Mucosa of stomach (tissue), 1 donor: ENCODE measurements around the gene BUB1.
"Not testable (repeated sequence)": the region's sequence is repeated elsewhere in the genome, so short reads cannot be mapped to it uniquely, and the experiment has no call there.

Source experiments
- H3K27me3 ChIP-seq: one replicate; pipeline ENCODE4 v1.7.0; 2013; ENCODE audit warnings: mild to moderate bottlenecking, low read length; ENCODE audit not compliant: control insufficient read depth, insufficient read depth
- H3K36me3 ChIP-seq: one replicate; pipeline ENCODE4 v1.7.0; 2013; ENCODE audit warnings: low read length; ENCODE audit not compliant: control insufficient read depth, insufficient read depth
- H3K4me1 ChIP-seq: one replicate; pipeline ENCODE4 v1.7.0; 2013; ENCODE audit warnings: mild to moderate bottlenecking, low read length; ENCODE audit not compliant: control insufficient read depth, insufficient read depth
- H3K4me3 ChIP-seq: one replicate; pipeline ENCODE4 v1.7.0; 2013; ENCODE audit warnings: low read length
- H3K9ac ChIP-seq: one replicate; pipeline ENCODE4 v1.7.0; 2013; ENCODE audit warnings: mild to moderate bottlenecking, low read length, moderate library complexity
- H3K9me3 ChIP-seq: one replicate; pipeline ENCODE4 v1.7.0; 2013; ENCODE audit warnings: mild to moderate bottlenecking, low read length, moderate library complexity; ENCODE audit not compliant: control insufficient read depth
- donor health status: Pancreatic carcinoma.

The BUB1 gene

DNA sequence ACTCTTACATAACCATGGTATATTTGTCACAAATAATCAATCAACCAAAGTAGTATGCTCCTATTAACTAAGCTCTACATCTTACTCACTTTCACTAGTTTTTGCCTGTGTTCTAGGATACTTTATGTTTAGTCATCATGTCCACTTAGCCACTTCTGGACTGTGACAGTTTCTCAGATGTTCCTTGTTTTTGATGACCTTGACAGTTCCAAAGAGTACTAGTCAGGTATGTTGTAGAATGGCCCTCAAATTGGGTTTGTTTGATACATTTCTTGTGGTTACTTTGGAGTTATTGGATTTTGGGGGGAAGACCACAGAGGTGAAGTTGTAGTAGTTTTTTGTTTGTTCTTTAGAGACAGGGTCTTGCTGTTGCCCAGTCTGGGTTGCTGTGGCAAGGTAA is 35.5 kb downstream of the BUB1 start:
- no peaks in the 10 kb centered on the region for H3K27me3 ChIP-seq
- no peaks in the 10 kb centered on the region for H3K9me3 ChIP-seq
- no peaks in the 10 kb centered on the region for H3K4me1 ChIP-seq
- no peak overlapping the region for H3K4me3 ChIP-seq
- no peak overlapping the region for H3K9ac ChIP-seq
- no peaks in the 10 kb centered on the region for H3K36me3 ChIP-seq

DNA sequence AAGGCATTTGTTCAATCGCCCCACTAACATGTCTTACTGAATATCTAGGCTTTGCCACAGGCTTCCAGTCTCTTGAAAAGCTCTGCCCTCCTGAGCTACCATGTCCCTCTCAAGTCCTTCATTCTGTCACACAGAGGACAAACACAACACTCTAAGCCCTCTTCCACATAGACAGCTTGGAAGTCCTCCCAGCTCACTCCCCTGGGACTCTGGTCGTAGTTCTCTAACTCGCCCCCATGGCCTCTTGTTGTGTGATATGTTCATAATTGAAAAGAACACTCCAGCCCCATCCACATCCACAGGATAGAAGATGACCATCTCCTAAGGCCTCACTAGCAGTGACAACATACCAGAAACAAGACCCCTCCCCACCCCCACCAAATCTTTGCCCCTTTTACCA is 37.9 kb downstream of the BUB1 start:
- Histone ChIP-seq H3K9ac (no peak overlapping the region), H3K4me1 (no peaks in the 10 kb centered on the region), H3K36me3 (no peaks in the 10 kb centered on the region), H3K4me3 (no peak overlapping the region), H3K27me3 (no peaks in the 10 kb centered on the region), H3K9me3 (no peaks in the 10 kb centered on the region)

DNA sequence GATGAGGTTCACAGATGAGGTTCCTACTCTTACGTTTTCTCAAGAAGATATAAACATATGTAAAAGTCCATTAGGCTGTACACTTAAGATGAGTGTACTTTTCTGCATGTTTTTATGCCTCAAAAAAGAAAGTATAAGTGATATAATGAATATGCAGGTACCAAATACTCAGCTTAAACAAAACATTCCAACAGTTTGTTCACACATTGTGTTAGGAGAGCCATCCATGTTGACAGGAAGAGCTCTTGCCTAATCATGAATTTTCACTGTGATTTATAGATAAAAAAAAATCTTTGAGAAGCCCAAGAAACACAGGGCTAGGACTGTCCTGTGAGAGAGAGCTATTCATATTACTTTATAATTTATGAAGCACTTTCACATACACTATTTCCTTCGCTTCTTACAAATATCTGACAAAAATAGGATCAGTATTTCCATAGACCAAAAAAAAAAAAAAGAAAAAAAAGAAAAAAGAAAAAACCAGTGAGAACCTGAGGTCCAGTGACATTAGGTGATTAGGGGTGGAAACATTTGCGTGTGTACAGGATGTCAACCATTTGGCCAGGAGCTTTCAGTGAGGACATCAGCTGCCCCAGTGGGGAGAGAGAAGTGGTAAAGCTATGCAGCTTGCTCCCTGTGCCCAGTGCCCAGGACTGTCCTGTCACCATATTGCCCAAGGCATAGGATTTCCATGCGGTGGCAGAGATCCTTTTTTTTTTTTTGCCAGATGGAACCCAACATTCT is 38.7 kb downstream of the BUB1 start:
- H3K9me3 ChIP-seq: no peaks in the 10 kb centered on the region
- H3K4me1 ChIP-seq: no peaks in the 10 kb centered on the region

DNA sequence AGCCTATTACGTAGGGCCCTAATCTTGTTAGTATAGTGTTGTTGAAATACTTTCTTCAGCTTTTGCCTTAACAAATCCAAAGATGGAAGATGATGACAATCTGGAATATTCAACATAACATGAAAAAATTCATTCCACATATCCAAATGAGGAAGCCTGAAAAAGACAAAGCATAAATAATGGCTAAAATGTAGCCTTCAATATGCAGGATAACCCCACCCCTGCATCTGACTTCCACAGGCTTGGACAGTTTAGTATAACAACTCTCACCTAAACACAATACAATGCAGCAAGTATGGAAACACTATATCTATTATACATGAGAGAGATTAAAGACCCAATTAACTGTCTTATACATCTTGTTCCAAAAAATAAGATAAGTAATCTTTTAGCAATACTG is 39.9 kb downstream of the BUB1 start:
- Histone ChIP-seq H3K4me1 (no peaks in the 10 kb centered on the region), H3K36me3 (no peaks in the 10 kb centered on the region), H3K9ac (no peak overlapping the region), H3K4me3 (no peak overlapping the region), H3K27me3 (no peaks in the 10 kb centered on the region), H3K9me3 (no peaks in the 10 kb centered on the region)

More for the DNA sequence above, 38.7 kb downstream of the BUB1 start:
- Histone ChIP-seq H3K4me3 (no peak overlapping the region), H3K9ac (no peak overlapping the region), H3K36me3 (no peaks in the 10 kb centered on the region), H3K27me3 (no peaks in the 10 kb centered on the region)

DNA sequence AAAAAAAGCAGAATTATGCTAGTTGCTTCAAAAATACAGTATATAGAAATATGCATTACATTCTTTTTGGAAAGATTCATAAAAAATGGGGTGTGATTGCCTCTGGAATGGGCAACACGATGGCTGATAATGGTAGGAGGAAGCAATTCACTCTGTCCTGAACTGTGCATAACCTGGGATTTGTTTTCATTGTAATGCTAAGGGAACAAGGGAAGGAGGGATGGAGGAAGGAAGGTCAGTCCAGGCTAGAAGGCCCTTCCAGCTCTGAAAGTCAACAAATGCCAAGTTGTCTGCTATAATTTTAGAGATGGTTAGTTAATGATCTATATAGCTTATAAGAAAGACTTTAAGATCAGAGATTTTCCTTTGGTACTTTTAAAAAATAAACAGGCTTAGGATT is 40.8 kb downstream of the BUB1 start:
- Histone ChIP-seq H3K4me3 (no peak overlapping the region), H3K4me1 (no peaks in the 10 kb centered on the region), H3K9ac (no peak overlapping the region), H3K9me3 (no peaks in the 10 kb centered on the region), H3K36me3 (no peaks in the 10 kb centered on the region), H3K27me3 (no peaks in the 10 kb centered on the region)

DNA sequence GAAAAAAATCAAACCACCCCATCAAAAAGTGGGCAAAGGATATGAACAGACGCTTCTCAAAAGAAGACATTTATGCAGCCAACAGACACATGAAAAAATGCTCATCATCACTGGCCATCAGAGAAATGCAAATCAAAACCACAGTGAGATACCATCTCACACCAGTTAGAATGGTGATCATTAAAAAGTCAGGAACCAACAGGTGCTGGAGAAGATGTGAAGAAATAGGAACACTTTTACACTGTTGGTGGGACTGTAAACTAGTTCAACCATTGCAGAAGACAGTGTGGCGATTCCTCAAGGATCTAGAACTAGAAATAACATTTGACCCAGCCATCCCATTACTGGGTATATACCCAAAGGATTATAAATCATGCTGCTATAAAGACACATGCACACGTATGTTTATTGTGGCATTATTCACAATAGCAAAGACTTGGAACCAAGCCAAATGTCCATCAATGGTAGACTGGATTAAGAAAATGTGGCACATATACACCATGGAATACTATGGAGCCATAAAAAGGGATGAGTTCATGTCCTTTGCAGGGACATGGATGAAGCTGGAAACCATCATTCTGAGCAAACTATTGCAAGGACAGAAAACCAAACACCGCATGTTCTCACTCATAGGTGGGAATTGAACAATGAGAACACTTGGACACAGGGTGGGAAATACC is 41.8 kb downstream of the BUB1 start:
- not testable (repeated sequence) for H3K36me3 ChIP-seq, H3K9ac ChIP-seq, H3K27me3 ChIP-seq, H3K4me3 ChIP-seq, H3K9me3 ChIP-seq, H3K4me1 ChIP-seq

DNA sequence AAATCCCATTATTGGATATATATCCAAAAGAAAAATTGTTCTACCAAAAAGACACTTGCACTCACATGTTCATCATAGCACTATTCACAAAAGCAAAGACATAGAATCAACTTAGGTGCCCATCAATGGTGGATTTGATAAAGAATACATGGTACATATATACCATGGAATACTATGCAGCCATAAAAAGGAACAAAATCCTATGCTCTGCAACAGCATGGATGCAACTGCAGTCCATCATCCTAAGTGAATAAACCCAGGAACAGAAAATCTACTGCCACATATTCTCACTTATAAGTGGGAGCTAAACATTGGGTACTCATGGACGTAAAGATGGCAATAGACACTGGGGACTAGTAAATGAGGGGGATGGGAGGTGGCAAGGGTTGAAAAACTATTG is 50.5 kb downstream of the BUB1 start:
- not testable (repeated sequence) for H3K36me3 ChIP-seq, H3K4me3 ChIP-seq, H3K4me1 ChIP-seq, H3K27me3 ChIP-seq, H3K9ac ChIP-seq, H3K9me3 ChIP-seq

DNA sequence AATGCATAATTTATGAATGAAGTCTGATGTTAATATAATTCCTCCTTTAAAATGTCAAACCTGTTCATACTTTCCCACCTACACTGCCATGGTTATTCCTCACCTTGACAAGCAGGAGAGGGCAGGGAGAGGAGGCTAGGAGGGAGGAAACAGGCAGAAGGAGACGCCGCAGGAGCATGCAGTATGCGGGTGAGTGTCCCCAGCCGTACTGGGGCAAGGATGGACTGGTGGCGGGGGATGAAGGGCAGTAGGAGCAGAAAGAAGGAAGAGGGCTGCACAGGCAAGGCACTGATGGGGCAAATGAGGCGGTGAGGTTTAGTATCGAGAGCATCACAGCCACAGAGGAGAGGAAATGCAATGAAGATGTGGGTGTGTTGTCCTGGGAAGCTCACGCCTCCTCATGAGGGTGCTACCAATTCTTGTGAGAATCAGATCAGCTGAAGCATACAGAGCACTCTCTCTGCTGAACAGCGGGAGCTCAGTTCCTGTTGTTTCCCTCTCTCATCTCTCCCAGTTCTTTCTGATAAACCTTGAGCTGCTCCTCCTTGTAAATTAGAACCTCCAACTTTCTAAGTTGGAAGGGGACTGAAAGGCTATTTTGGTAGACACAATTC is 58.4 kb downstream of the BUB1 start:
- H3K9ac ChIP-seq, H3K27me3 ChIP-seq, H3K4me1 ChIP-seq, H3K36me3 ChIP-seq, H3K4me3 ChIP-seq, H3K9me3 ChIP-seq: not testable (repeated sequence)

DNA sequence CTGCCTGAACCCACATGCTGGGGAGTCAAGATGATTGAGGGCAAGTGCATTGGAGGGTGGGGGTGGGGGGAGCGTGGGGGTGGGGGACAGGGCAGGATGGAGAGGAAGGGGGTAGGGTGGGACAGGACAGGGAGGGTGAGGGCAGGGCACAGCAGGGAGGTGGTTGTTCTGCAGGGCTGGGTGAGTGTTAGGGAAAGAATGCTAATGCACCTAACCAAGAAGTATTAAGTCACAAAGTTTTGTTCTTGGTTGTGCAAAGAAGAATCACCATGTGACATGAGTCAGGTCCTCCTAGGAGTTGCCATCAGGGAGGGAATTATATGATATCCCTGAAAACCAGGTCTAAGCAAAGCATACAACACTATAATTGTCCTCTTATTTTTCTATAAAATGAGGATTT is 63.9 kb downstream of the BUB1 start:
- not testable (repeated sequence) for H3K36me3 ChIP-seq, H3K27me3 ChIP-seq, H3K4me1 ChIP-seq, H3K9me3 ChIP-seq, H3K9ac ChIP-seq, H3K4me3 ChIP-seq

DNA sequence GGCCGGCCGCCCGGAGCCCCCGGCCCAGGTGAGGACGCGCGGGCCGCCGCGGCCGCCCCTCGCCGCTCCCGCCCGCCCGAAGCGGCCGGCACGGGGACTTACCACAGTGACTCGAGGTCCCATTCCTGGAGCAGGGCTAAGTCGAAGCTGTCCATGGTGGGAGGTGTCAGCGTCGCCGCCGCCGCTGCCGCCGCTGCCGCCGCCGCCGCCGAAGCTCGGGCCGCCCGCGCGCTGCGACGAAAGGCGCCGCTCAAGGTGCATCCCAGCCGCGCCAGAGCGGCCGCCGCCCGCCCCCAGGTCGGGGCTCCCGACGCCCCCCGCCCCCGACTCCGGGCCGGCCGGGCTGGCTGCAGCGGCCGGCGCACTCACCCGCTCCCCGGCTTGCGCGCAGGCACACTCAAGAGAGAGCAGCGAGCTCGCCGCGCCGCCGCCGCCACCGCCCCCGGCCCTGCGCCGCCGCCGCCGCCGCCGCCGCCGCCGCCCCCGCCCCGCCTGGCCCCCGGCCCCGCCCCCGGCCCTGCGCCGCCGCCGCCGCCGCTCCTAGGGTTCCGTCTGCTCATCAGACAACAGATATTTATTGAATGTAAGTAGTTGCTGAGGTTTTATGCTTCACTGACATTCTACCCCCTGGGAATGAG is 67.1 kb downstream of the BUB1 start:
- not testable (repeated sequence) for H3K9ac ChIP-seq, H3K27me3 ChIP-seq, H3K4me1 ChIP-seq, H3K36me3 ChIP-seq, H3K4me3 ChIP-seq, H3K9me3 ChIP-seq

DNA sequence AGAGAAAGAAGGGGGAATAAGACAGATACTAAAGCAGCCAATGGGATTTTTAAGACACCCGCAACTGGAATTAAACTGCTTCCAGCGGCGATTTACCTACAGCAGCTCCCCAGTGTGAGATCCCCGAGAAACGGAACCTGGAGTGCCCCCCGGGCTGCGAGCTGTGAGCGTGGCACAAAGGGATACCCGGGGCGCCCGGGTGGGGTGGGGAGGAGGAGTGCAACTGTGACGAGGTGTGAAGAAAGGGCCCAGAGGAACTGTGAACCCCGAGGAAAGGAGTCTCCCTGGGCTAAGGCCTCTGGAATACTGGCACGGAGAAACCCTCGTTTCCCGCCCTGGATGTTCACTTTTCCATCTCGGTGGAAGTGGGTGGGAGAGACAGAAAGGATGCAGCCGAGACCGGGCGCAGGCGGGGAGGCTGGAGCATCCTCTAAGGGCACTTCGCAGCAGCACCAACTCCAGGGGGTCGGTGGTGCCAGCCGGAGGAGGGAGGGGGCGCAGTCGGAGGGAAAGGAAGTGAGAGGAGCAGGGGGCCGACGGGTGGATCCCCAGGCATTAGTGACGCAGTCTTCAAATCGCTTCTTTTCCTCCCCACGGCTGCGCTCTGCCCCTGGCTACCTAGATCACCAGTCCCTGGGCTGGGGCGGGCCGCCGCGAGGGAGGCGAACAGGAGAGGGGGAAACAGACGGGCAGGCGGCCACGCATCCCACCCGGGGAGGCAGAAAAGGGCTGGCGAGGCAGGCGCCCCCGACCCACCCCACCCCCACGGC is 67.8 kb downstream of the BUB1 start:
- not testable (repeated sequence) for H3K4me1 ChIP-seq, H3K4me3 ChIP-seq, H3K9ac ChIP-seq, H3K9me3 ChIP-seq, H3K36me3 ChIP-seq, H3K27me3 ChIP-seq
